Spleen (tissue), 11 donors: Measurements from ENCODE around the gene EPHA4. TPM values are rescaled to one million over a fixed set of nuclear protein-coding genes. Genes with fewer than 3 reads are reported as not detected.

ENCODE experiments used
- DNase-seq: peaks from one replicate; pipeline ENCODE4 v3.0.0-alpha.2; 2020
- H3K27ac ChIP-seq, 8 donors: fragments of 200-600 bp; sonication (generic) in 7 of 8; 1 replicate in 4 of 8; 2 replicates in 4 of 8; pipeline versions ENCODE4 v1.5.0 to v1.8.0; 2016 to 2021; ENCODE audit warnings: inconsistent platforms in 4 of 8, mild to moderate bottlenecking in 4 of 8, moderate library complexity in 1 of 8
- H3K27me3 ChIP-seq, 7 donors: fragments of 200-600 bp; sonication (generic) in 6 of 7; replicated peaks in 1 of 7; 1 replicate in 4 of 7; 2 replicates in 3 of 7; pipeline versions ENCODE4 v1.5.0 to v1.8.0; 2016 to 2021; ENCODE audit warnings: inconsistent platforms in 3 of 7, mild to moderate bottlenecking in 1 of 7
- H3K36me3 ChIP-seq, 6 donors: fragments of 200-600 bp; sonication (generic) in 5 of 6; 1 replicate in 4 of 6; 2 replicates in 2 of 6; pipeline versions ENCODE4 v1.5.0 to v1.8.0; 2016 to 2021; ENCODE audit warnings: inconsistent platforms in 2 of 6
- H3K4me1 ChIP-seq, 6 donors: fragments of 200-600 bp; sonication (generic) in 5 of 6; 1 replicate in 3 of 6; 2 replicates in 3 of 6; pipeline versions ENCODE4 v1.5.0 to v1.8.0; 2016 to 2021; ENCODE audit warnings: inconsistent platforms in 3 of 6
- H3K4me3 ChIP-seq, 8 donors: fragments of 200-600 bp; sonication (generic) in 7 of 8; 1 replicate in 4 of 8; 2 replicates in 4 of 8; pipeline versions ENCODE4 v1.5.0 to v1.8.0; 2016 to 2021; ENCODE audit warnings: inconsistent platforms in 4 of 8, mild to moderate bottlenecking in 4 of 8, moderate library complexity in 2 of 8
- H3K9me3 ChIP-seq, 8 donors: fragments of 200-600 bp; sonication (generic) in 7 of 8; 1 replicate in 4 of 8; 2 replicates in 4 of 8; pipeline versions ENCODE4 v1.5.0 to v1.8.0; 2016 to 2021; ENCODE audit warnings: inconsistent platforms in 4 of 8
- CTCF ChIP-seq, 11 experiments: fragments of 200-600 bp in 7 of 11; fragments of 450-650 bp in 4 of 11; sonication (generic) in 4 of 11; IDR thresholded peaks in 8 of 11; conservative IDR thresholded peaks in 3 of 11; 1 replicate in 7 of 11; 2 replicates in 4 of 11; pipeline versions ENCODE4 v1.4.0 to v1.8.0; 2016 to 2021; ENCODE audit warnings: antibody characterized with exemption in 11 of 11, inconsistent platforms in 4 of 11, mild to moderate bottlenecking in 1 of 11
- POLR2A ChIP-seq, 3 donors: fragments of 450-650 bp; IDR thresholded peaks; one replicate each; pipeline ENCODE4 v1.5.1; 2017; ENCODE audit warnings: antibody characterized with exemption in 3 of 3, mild to moderate bottlenecking in 1 of 3
- POLR2AphosphoS5 ChIP-seq, 3 donors: sonication (generic); formaldehyde crosslinking; IDR thresholded peaks; one replicate each; pipeline ENCODE4 v1.5.1; 2017; ENCODE audit warnings: antibody characterized with exemption in 3 of 3
- WGBS, 5 donors: extraction: QIAGEN DNeasy Blood & Tissue Kit in 3 of 5; methylation state at CpG; one replicate each; pipeline versions ENCODE4 v1.1.5 to v1.1.7; 2013 to 2018; 5-methylcytosine and 5-hydroxymethylcytosine counted together
- intact Hi-C: fragments of 100-400 bp; cut with DNase I; formaldehyde crosslinking; loops from one replicate; pipeline ENCODE4 v1.15.0; 2023; ENCODE audit warnings: low total_unique reads
- polyA plus RNA-seq, 3 donors: library from polyadenylated mRNA; stranded (reverse); fragments of 200-250 nt; gene quantifications; one replicate each; pipeline ENCODE4 v1.2.1, GENCODE V29; 2013
- total RNA-seq, 7 donors: library from RNA; depleted of rRNA in 3 of 7; stranded (reverse); fragments of >200 nt in 3 of 7; fragmentation: NEBNext Ultra II Directional in 4 of 7; extraction: Animal tissue kit (Norgen Biotek cat#: 25700) in 4 of 7; gene quantifications; one replicate each; pipeline versions ENCODE4 v1.1.0 to v1.2.1, GENCODE V29; 2016 to 2021
- donor health status: healthy with polysubstance abuse.
- donor health status: DM: no; HTN: no; CAD: no; lungs with moderate emphysema.
- donor health status: DM: no; HTN: no; CAD: no.
- donor health status: Bipolar disorder and iron deficiency.
- donor health status: healthy.
- donor health status: DM: no; HTN: no; CAD: no.
- donor health status: DM: yes; HTN: yes; CAD: no.

The EPHA4 gene
- total and polyA plus RNA-seq, 10 donors: 0.80 to 21.0 (median 14.0) TPM

- Histone ChIP-seq H3K27me3 (peaks cover 0 to 88% (median 40%) of the 10 kb centered on the region in 7 donors), H3K4me3 (peak overlapping the region in 7 of 8 donors; percentile 34 to 84 (median 69)), H3K9me3 (no peaks in the 10 kb centered on the region), H3K27ac (no peak overlapping the region), H3K36me3 (no peaks in the 10 kb centered on the region), H3K4me1 (peaks cover 5 to 58% (median 46%) of the 10 kb centered on the region in 6 donors)
- intact Hi-C loops: loop anchor here (5.0 kb wide), 1 partner anchor 1833 kb away; no protein-coding TSS in a partner anchor
- WGBS, 5 donors: 6 to 9% (median 7%) methylated on average over 30 of the region's 30 CpGs
- TF ChIP-seq POLR2A (IDR thresholded peaks at IDR 0.05): no peak
- no peak for TF ChIP-seq POLR2AphosphoS5 (IDR thresholded peaks at IDR 0.05)
- TF ChIP-seq CTCF (IDR thresholded peaks at IDR 0.05 in 8 of 11, conservative IDR thresholded peaks at IDR 0.05 in 3 of 11): no peak
- DNase-seq: no peak
Observed at GRCh38 chr2:221570321-221570935, 1.7 kb downstream of the EPHA4 start.

- WGBS, 5 donors: 29 to 57% (median 42%) methylated on average over 8 of the region's 8 CpGs
- Histone ChIP-seq H3K27me3 (peaks cover 0 to 83% (median 36%) of the 10 kb centered on the region in 7 donors), H3K4me1 (peaks cover 5 to 56% (median 45%) of the 10 kb centered on the region in 6 donors), H3K9me3 (no peaks in the 10 kb centered on the region), H3K4me3 (peak overlapping the region in 5 of 8 donors; percentile 60 to 84 (median 79)), H3K27ac (no peak overlapping the region), H3K36me3 (no peaks in the 10 kb centered on the region)
- intact Hi-C loops: loop anchor here (5.0 kb wide), 1 partner anchor 1833 kb away; no protein-coding TSS in a partner anchor
- no peak for TF ChIP-seq POLR2AphosphoS5 (IDR thresholded peaks at IDR 0.05)
- TF ChIP-seq CTCF (IDR thresholded peaks at IDR 0.05 in 8 of 11, conservative IDR thresholded peaks at IDR 0.05 in 3 of 11): no peak
- no peak for TF ChIP-seq POLR2A (IDR thresholded peaks at IDR 0.05)
- no peak for DNase-seq
Observed at GRCh38 chr2:221569871-221570270, 2.2 kb downstream of the EPHA4 start.

GRCh38 chr2:221569425-221569845 is 2.7 kb downstream of the EPHA4 start:
- H3K36me3 ChIP-seq: no peaks in the 10 kb centered on the region
- peak overlapping the region in 1 of 8 donors; percentile 79 for H3K4me3 ChIP-seq
- 57 to 81% (median 63%) methylated on average over 13 to 14 of the region's 14 CpGs for WGBS, 5 donors
- peaks cover 4 to 52% (median 41%) of the 10 kb centered on the region in 6 donors for H3K4me1 ChIP-seq
- intact Hi-C loops: no loop called here
- H3K9me3 ChIP-seq: no peaks in the 10 kb centered on the region
- no peak for TF ChIP-seq POLR2A (IDR thresholded peaks at IDR 0.05)
- no peak for TF ChIP-seq CTCF (IDR thresholded peaks at IDR 0.05 in 8 of 11, conservative IDR thresholded peaks at IDR 0.05 in 3 of 11)
- TF ChIP-seq POLR2AphosphoS5 (IDR thresholded peaks at IDR 0.05): no peak
- peak; percentile 28 for DNase-seq
- H3K27me3 ChIP-seq: peaks cover 0 to 78% (median 35%) of the 10 kb centered on the region in 7 donors
- H3K27ac ChIP-seq: no peak overlapping the region

- Histone ChIP-seq H3K27ac (no peak overlapping the region), H3K27me3 (peaks cover 0 to 67% (median 27%) of the 10 kb centered on the region in 7 donors)
- intact Hi-C loops: no loop called here
Observed at GRCh38 chr2:221568299-221568698, 3.8 kb downstream of the EPHA4 start.

More at GRCh38 chr2:221568299-221568698, 3.8 kb downstream of the EPHA4 start:
- Histone ChIP-seq H3K36me3 (peaks cover 0 to 6% (median 0%) of the 10 kb centered on the region in 6 donors), H3K9me3 (no peaks in the 10 kb centered on the region), H3K4me1 (peaks cover 0 to 40% (median 30%) of the 10 kb centered on the region in 6 donors), H3K4me3 (no peak overlapping the region)
- DNase-seq: no peak
- no peak for TF ChIP-seq POLR2AphosphoS5 (IDR thresholded peaks at IDR 0.05)
- no peak for TF ChIP-seq POLR2A (IDR thresholded peaks at IDR 0.05)
- TF ChIP-seq CTCF (IDR thresholded peaks at IDR 0.05 in 8 of 11, conservative IDR thresholded peaks at IDR 0.05 in 3 of 11): no peak
- 76 to 89% (median 84%) methylated on average over 3 of the region's 3 CpGs for WGBS, 5 donors
